PC-9 (cell line): ENCODE results near the gene SPINT2. TPM values are rescaled to one million over a fixed set of nuclear protein-coding genes. Genes with fewer than 3 reads are reported as not detected.
A peak's percentile ranks its signal among the peaks of the same experiment; 100 is the strongest.

Experiments
- BruUV-seq: library from RNA; stranded (reverse); fragments of 400-500 nt; replicated peaks from 2 replicates; lab custom pipeline; 2021; lab: Mats Ljungman, UMichigan
- CTCF ChIA-PET: fragments of 300-600 bp; sonication (Branson Sonifier 250); formaldehyde crosslinking; loops from one replicate; lab custom pipeline; 2022; ENCODE audit warnings: antibody characterized with exemption; lab: Charles Lee
- POLR2A ChIA-PET: fragments of 300-600 bp; sonication (Branson Sonifier 250); formaldehyde crosslinking; loops from one replicate; lab custom pipeline; 2022; ENCODE audit warnings: antibody characterized with exemption; ENCODE audit not compliant: unreplicated experiment; lab: Charles Lee
- DNase-seq, 2 experiments: peaks; one replicate each; pipeline versions ENCODE4 v3.0.0 to v3.0.0-alpha.2; 2015 to 2022; ENCODE audit warnings: mixed read lengths in 1 of 2
- H2AFZ ChIP-seq: fragments of 200-600 bp; sonication (generic); 2 replicates; pipeline ENCODE4 v1.8.1; 2017; ENCODE audit warnings: antibody characterized with exemption
- H3F3A ChIP-seq: fragments of 200-600 bp; sonication (generic); 2 replicates; pipeline ENCODE4 v1.8.1; 2017; ENCODE audit warnings: antibody characterized with exemption, mild to moderate bottlenecking, low read depth; ENCODE audit not compliant: insufficient read depth
- H3K27ac ChIP-seq: fragments of 200-600 bp; sonication (generic); 2 replicates; pipeline ENCODE4 v1.6.1; 2016; ENCODE audit warnings: mixed run types
- H3K27me3 ChIP-seq: fragments of 200-600 bp; sonication (generic); 2 replicates; pipeline ENCODE4 v1.6.1; 2016; ENCODE audit warnings: low read depth, mixed run types; ENCODE audit not compliant: insufficient read depth
- H3K36me3 ChIP-seq: fragments of 200-600 bp; sonication (generic); 2 replicates; pipeline ENCODE4 v1.6.1; 2016; ENCODE audit warnings: low read depth, mixed run types
- H3K4me1 ChIP-seq: fragments of 200-600 bp; sonication (generic); replicated peaks from 2 replicates; pipeline ENCODE4 v1.6.1; 2016; ENCODE audit warnings: mixed run types; ENCODE audit not compliant: insufficient read depth
- H3K4me2 ChIP-seq: fragments of 200-600 bp; sonication (generic); 2 replicates; pipeline ENCODE4 v1.6.1; 2017; ENCODE audit warnings: mixed run types
- H3K4me3 ChIP-seq: fragments of 200-600 bp; sonication (generic); 2 replicates; pipeline ENCODE4 v1.6.1; 2016; ENCODE audit warnings: mixed run types
- H3K79me2 ChIP-seq: fragments of 200-600 bp; sonication (generic); 2 replicates; pipeline ENCODE4 v1.6.1; 2017; ENCODE audit warnings: low read depth, mixed run types
- H3K9me2 ChIP-seq: fragments of 200-600 bp; sonication (generic); 2 replicates; pipeline ENCODE4 v1.8.1; 2017; ENCODE audit warnings: mild to moderate bottlenecking; ENCODE audit not compliant: insufficient read depth
- H3K9me3 ChIP-seq: fragments of 200-600 bp; sonication (generic); 2 replicates; pipeline ENCODE4 v1.8.1; 2016; ENCODE audit warnings: low read depth; ENCODE audit not compliant: insufficient read depth
- H4K20me1 ChIP-seq: fragments of 200-600 bp; sonication (generic); 2 replicates; pipeline ENCODE4 v1.8.1; 2017; ENCODE audit not compliant: insufficient read depth
- EZH2 ChIP-seq: fragments of 200-600 bp; sonication (generic); IDR thresholded peaks from 2 replicates; pipeline ENCODE4 v1.8.0; 2017; ENCODE audit warnings: antibody characterized with exemption, low read depth
- intact Hi-C: fragments of 100-400 bp; cut with micrococcal nuclease; formaldehyde crosslinking; loops from one replicate; pipeline ENCODE4 v1.10.0; 2022; ENCODE audit not compliant: unreplicated experiment
- total RNA-seq: library from RNA; stranded (reverse); gene quantifications from 2 replicates; pipeline ENCODE4 v1.2.3, GENCODE V29; 2021
- TF ChIP-seq, protein P1 (sequence below): fragments of 200-600 bp; sonication (generic); conservative IDR thresholded peaks from 2 replicates; pipeline ENCODE4 v1.6.1; 2017; ENCODE audit warnings: mixed run types, antibody characterized with exemption, mild to moderate bottlenecking, moderate library complexity

Gene SPINT2
- total RNA-seq, 1 experiment from 2014 or later = 1,019 TPM

- Histone ChIP-seq H3K4me3 (no peak overlapping the region), H3K9me2 (no peaks in the 10 kb centered on the region), H3K27me3 (no peaks in the 10 kb centered on the region), H2AFZ (no peak overlapping the region), H3K27ac (no peak overlapping the region), H3K4me1 (peaks cover 44% of the 10 kb centered on the region), H3K36me3 (peaks cover 54% of the 10 kb centered on the region), H4K20me1 (peaks cover 92% of the 10 kb centered on the region), H3K4me2 (no peak overlapping the region), H3F3A (peaks cover 78% of the 10 kb centered on the region), H3K79me2 (peaks cover 86% of the 10 kb centered on the region), H3K9me3 (no peaks in the 10 kb centered on the region)
- ChIA-PET CTCF (no interaction called here), POLR2A (no interaction called here)
- DNase-seq = no peak
- BruUV-seq = no TSS peak
- no peak for TF ChIP-seq EZH2
- TF ChIP-seq, protein P1, sequence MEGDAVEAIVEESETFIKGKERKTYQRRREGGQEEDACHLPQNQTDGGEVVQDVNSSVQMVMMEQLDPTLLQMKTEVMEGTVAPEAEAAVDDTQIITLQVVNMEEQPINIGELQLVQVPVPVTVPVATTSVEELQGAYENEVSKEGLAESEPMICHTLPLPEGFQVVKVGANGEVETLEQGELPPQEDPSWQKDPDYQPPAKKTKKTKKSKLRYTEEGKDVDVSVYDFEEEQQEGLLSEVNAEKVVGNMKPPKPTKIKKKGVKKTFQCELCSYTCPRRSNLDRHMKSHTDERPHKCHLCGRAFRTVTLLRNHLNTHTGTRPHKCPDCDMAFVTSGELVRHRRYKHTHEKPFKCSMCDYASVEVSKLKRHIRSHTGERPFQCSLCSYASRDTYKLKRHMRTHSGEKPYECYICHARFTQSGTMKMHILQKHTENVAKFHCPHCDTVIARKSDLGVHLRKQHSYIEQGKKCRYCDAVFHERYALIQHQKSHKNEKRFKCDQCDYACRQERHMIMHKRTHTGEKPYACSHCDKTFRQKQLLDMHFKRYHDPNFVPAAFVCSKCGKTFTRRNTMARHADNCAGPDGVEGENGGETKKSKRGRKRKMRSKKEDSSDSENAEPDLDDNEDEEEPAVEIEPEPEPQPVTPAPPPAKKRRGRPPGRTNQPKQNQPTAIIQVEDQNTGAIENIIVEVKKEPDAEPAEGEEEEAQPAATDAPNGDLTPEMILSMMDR = no peak
- intact Hi-C loops = no loop called here
Measured at GRCh38 chr19:38287604-38288003, 23.2 kb downstream of the SPINT2 start.

GRCh38 chr19:38288123-38288855 is 23.9 kb downstream of the SPINT2 start:
- ChIA-PET POLR2A (no interaction called here), CTCF (interaction anchor here (0.6 kb wide), 1 partner anchor 114 kb away, joined by 6 read pairs; the partner anchor contains the start of gene FAM98C)
- no peak overlapping the region for H3K4me3 ChIP-seq
- H4K20me1 ChIP-seq = peaks cover 91% of the 10 kb centered on the region
- no peak overlapping the region for H2AFZ ChIP-seq
- H3K27me3 ChIP-seq = no peaks in the 10 kb centered on the region
- peaks cover 76% of the 10 kb centered on the region for H3F3A ChIP-seq
- peak overlapping the region; percentile 75 for H3K27ac ChIP-seq
- DNase-seq = no peak
- H3K9me2 ChIP-seq = no peaks in the 10 kb centered on the region
- peaks cover 44% of the 10 kb centered on the region for H3K4me1 ChIP-seq
- TF ChIP-seq, protein P1 = no peak
- no peak for TF ChIP-seq EZH2
- peaks cover 51% of the 10 kb centered on the region for H3K36me3 ChIP-seq
- intact Hi-C loops = no loop called here
- BruUV-seq = no TSS peak
- peaks cover 86% of the 10 kb centered on the region for H3K79me2 ChIP-seq
- no peak overlapping the region for H3K4me2 ChIP-seq
- H3K9me3 ChIP-seq = no peaks in the 10 kb centered on the region

GRCh38 chr19:38289955-38290354 is 25.6 kb downstream of the SPINT2 start:
- Histone ChIP-seq H3K9me2 (no peaks in the 10 kb centered on the region), H3K9me3 (no peaks in the 10 kb centered on the region), H3K4me2 (peak overlapping the region; percentile 60), H3K36me3 (peaks cover 44% of the 10 kb centered on the region), H4K20me1 (peaks cover 74% of the 10 kb centered on the region), H3K4me1 (peaks cover 44% of the 10 kb centered on the region), H3K27ac (peak overlapping the region; percentile 75), H3K79me2 (peaks cover 73% of the 10 kb centered on the region), H3K4me3 (no peak overlapping the region), H3K27me3 (no peaks in the 10 kb centered on the region), H2AFZ (no peak overlapping the region), H3F3A (peaks cover 80% of the 10 kb centered on the region)
- ChIA-PET POLR2A (interaction anchor here (0.6 to 1.2 kb wide), 2 partner anchors 16 to 26 kb away, joined by 3 to 4 read pairs; partner anchors contain the start of gene SPINT2), CTCF (interaction anchor here (0.6 to 0.9 kb wide), 2 partner anchors 46 to 258 kb away, joined by 3 to 11 read pairs; no protein-coding TSS in a partner anchor)
- DNase-seq = no peak
- BruUV-seq = no TSS peak
- TF ChIP-seq, protein P1 = no peak
- no peak for TF ChIP-seq EZH2
- intact Hi-C loops = loop anchor here (1.0 to 2.0 kb wide), 3 partner anchors 13 to 45 kb away; partner anchors contain the start of genes C19orf33 and CATSPERG
